ENCODE measurements around the gene NDUFV1.
A peak's percentile ranks its signal among the peaks of the same experiment; 100 is the strongest.

DNA sequence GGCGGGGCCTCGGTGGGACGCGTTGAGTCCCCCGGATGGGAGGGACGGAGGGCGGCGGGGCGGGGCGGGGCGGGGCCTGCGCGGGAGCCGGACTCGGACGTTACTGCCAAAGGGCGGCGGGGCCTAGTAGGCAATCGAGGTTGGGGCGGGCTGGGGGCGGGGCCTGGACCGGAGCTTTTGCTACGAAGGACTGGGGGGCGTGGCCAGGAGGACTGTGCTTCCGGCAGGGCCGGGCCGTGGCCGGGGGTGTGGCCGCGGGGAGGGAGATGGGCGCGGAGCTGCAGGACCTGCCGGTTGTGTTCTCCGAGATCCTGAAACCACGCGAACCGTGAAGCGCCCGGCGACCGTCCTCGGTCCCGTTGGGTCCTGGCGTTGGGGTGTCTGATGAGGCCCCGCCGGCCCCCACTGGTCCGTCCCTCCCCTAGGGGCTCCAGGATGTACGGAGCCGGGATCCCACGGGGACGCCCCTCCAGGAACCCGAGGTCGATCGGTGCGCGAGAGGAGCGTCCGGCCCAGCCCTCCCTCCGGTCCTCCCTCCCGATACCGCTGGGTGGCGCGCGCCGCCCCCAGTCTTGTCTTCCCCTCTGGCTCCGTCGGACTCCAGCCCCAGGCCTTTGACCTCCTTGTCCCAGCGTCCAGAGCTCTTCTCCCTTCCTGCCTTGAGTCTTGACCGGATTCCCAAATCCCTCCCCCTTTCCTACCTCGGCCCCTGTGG is 23.6 kb downstream of the NDUFV1 start:
- TF ChIP-seq, protein P1, sequence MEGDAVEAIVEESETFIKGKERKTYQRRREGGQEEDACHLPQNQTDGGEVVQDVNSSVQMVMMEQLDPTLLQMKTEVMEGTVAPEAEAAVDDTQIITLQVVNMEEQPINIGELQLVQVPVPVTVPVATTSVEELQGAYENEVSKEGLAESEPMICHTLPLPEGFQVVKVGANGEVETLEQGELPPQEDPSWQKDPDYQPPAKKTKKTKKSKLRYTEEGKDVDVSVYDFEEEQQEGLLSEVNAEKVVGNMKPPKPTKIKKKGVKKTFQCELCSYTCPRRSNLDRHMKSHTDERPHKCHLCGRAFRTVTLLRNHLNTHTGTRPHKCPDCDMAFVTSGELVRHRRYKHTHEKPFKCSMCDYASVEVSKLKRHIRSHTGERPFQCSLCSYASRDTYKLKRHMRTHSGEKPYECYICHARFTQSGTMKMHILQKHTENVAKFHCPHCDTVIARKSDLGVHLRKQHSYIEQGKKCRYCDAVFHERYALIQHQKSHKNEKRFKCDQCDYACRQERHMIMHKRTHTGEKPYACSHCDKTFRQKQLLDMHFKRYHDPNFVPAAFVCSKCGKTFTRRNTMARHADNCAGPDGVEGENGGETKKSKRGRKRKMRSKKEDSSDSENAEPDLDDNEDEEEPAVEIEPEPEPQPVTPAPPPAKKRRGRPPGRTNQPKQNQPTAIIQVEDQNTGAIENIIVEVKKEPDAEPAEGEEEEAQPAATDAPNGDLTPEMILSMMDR (IDR thresholded peaks at IDR 0.05) = peak; percentile 46 to 77 (median 67)
- TF ChIP-seq POLR2A (IDR thresholded peaks at IDR 0.05) = peak; percentile 55 to 76
